ACC112 (cell line): ENCODE data around the gene ZNF607.
A peak's percentile ranks its signal among the peaks of the same experiment; 100 is the strongest.
"Not testable (repeated sequence)": the region's sequence is repeated elsewhere in the genome, so short reads cannot be mapped to it uniquely, and the experiment has no call there.

ENCODE experiments used
- H2AFZ ChIP-seq: fragments of 200-600 bp; sonication (generic); one replicate; pipeline ENCODE4 v1.6.0; 2017; ENCODE audit warnings: antibody characterized with exemption, low read length; ENCODE audit not compliant: unreplicated experiment
- H3K27ac ChIP-seq: fragments of 200-600 bp; sonication (generic); 2 replicates; pipeline ENCODE4 v1.5.1; 2014; ENCODE audit warnings: low read depth, mild to moderate bottlenecking, antibody characterized with exemption, low read length, moderate library complexity
- H3K27me3 ChIP-seq: fragments of 200-600 bp; sonication (generic); 2 replicates; pipeline ENCODE4 v1.6.1; 2014; ENCODE audit warnings: mild to moderate bottlenecking, antibody characterized with exemption, low read length, moderate library complexity, mixed read lengths; ENCODE audit not compliant: insufficient read depth
- H3K36me3 ChIP-seq: fragments of 200-600 bp; sonication (generic); 2 replicates; pipeline ENCODE4 v1.6.1; 2016; ENCODE audit warnings: mild to moderate bottlenecking, antibody characterized with exemption, low read length, moderate library complexity, mixed read lengths; ENCODE audit not compliant: insufficient read depth
- H3K4me1 ChIP-seq: fragments of 200-600 bp; sonication (generic); one replicate; pipeline ENCODE4 v1.6.1; 2016; ENCODE audit warnings: low read length, mixed read lengths; ENCODE audit not compliant: insufficient read depth, unreplicated experiment, control insufficient read depth
- H3K4me3 ChIP-seq: fragments of 200-600 bp; sonication (generic); 2 replicates; pipeline ENCODE4 v1.5.1; 2014; ENCODE audit warnings: mild to moderate bottlenecking, low read depth, low read length
- H3K79me2 ChIP-seq: fragments of 200-600 bp; sonication (generic); one replicate; pipeline ENCODE4 v1.6.0; 2016; ENCODE audit warnings: low read length; ENCODE audit not compliant: control insufficient read depth, unreplicated experiment, insufficient read depth

Gene ZNF607

GRCh38 chr19:37719111-37719926 lies at the start of gene ZNF607:
Gene ZNF607, minus strand, starts transcription at chr19:37719761. Its CDS starts 8,143 bp downstream, at chr19:37711618.
- Histone ChIP-seq H3K27ac (peak within 1 kb of the TSS; percentile 46; the same call in 1 of the 2 replicates), H2AFZ (peak within 1 kb of the TSS; percentile 83), H3K4me1 (peaks cover 4% of the 10 kb centered on the region), H3K79me2 (peaks cover 14% of the 10 kb centered on the region), H3K36me3 (0 out of 2 replicates have a peak, but pooled peaks cover 10% of the 10 kb centered on the region), H3K27me3 (no peaks in the 10 kb centered on the region), H3K4me3 (peak within 1 kb of the TSS; percentile 91)

DNA sequence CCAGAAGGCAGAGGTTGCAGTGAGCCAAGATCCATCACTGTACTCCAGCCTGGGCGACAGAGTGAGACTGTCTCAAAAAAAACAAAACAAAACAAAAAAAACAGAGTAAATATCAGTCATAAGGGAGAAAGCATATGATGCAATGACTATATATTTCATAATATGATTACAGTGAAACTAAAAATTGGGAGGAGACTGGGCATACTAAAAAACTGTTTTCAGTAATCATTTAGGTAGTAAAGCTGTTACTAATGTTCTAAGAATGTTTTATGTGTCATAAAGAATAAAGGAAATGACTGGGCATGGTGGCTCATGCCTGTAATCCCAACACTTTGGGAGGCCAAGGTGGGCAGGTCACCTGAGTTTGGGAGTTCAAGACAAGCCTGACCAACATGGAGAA lies 43.9 kb upstream of the ZNF607 start:
- Histone ChIP-seq H3K36me3 (0 out of 2 replicates have a peak, but pooled peaks cover 11% of the 10 kb centered on the region), H2AFZ (no peak overlapping the region), H3K4me3 (no peak overlapping the region), H3K79me2 (no peaks in the 10 kb centered on the region), H3K4me1 (no peaks in the 10 kb centered on the region), H3K27ac (peak overlapping the region; percentile 39), H3K27me3 (no peaks in the 10 kb centered on the region)

DNA sequence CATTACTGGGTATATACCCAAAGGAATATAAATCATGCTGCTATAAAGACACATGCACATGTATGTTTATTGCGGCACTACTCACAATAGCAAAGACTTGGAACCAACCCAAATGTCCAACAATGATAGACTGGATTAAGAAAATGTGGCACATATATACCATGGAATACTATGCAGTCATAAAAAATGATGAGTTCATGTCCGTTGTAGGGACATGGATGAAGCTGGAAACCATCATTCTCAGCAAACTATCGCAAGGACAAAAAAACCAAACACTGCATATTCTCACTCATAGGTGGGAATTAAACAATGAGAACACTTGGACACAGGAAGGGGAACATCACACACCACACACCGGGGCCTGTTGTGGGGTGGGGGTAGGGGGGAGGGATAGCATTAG lies 38.1 kb upstream of the ZNF607 start:
- not testable (repeated sequence) for H3K27me3 ChIP-seq, H3K79me2 ChIP-seq, H3K36me3 ChIP-seq

DNA sequence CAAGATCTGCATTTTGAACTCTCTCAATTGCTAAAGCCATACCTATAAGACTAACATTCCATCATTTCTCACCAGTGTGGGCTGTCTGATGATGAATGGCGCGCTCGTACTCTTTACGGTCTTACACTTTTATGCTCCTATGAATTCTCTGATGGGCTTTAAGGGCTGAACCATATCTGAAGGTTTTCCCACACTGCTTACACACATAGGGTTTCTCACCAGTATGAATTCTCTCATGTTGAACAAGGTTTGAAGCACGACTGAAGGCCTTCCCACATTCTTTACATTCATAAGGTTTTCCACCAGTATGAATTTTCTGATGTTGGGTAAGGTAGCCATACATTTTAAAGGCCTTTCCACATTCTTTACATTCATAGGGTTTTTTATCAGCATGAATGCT lies 18.8 kb upstream of the ZNF607 start:
- no peak overlapping the region for H3K27ac ChIP-seq
- peaks cover 24% of the 10 kb centered on the region for H3K36me3 ChIP-seq
- no peaks in the 10 kb centered on the region for H3K4me1 ChIP-seq
- H3K4me3 ChIP-seq, result no peak overlapping the region
- H3K27me3 ChIP-seq, result no peaks in the 10 kb centered on the region
- no peaks in the 10 kb centered on the region for H3K79me2 ChIP-seq
- no peak overlapping the region for H2AFZ ChIP-seq

More for the DNA sequence above, 38.1 kb upstream of the ZNF607 start:
- not testable (repeated sequence) for H2AFZ ChIP-seq, H3K4me3 ChIP-seq, H3K27ac ChIP-seq
- peaks cover 12% of the 10 kb centered on the region for H3K4me1 ChIP-seq

GRCh38 chr19:37725181-37725580 lies 5.6 kb upstream of the ZNF607 start:
- no peak overlapping the region for H3K4me3 ChIP-seq
- no peaks in the 10 kb centered on the region; the same call in 1 of the 2 replicates for H3K36me3 ChIP-seq
- no peaks in the 10 kb centered on the region for H3K27me3 ChIP-seq
- no peak overlapping the region for H3K27ac ChIP-seq
- no peaks in the 10 kb centered on the region for H3K79me2 ChIP-seq
- H3K4me1 ChIP-seq, result no peaks in the 10 kb centered on the region
- H2AFZ ChIP-seq, result no peak overlapping the region

- peaks cover 14% of the 10 kb centered on the region for H3K79me2 ChIP-seq
- H3K27me3 ChIP-seq, result no peaks in the 10 kb centered on the region
- peak overlapping the region; percentile 83 for H2AFZ ChIP-seq
- H3K4me3 ChIP-seq, result peak overlapping the region; percentile 91
- 0 out of 2 replicates have a peak, but pooled peaks cover 10% of the 10 kb centered on the region for H3K36me3 ChIP-seq
- H3K4me1 ChIP-seq, result peaks cover 4% of the 10 kb centered on the region
- no peak overlapping the region for H3K27ac ChIP-seq
Measured at GRCh38 chr19:37719927-37720265, 335 bp upstream of the ZNF607 start.

DNA sequence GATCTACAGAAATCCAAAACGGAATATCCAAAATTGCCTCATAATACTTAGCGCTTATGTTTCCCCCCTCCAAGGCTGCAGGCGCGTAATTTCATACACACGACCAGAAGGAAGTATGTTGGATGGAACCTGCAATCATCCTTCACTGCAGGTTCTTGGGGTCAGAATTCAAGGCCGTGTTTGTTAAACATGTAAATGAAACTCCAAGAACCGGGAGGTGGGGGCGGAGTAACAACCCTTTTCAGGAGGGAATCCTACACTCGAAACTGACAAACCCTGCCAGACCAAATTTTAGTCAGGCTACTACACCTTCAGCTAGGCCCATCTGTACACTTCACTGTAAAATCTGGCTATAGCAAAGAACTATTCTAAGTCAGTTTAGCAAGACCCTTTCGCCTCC lies 1.3 kb downstream of the ZNF607 start:
- Histone ChIP-seq H3K36me3 (0 out of 2 replicates have a peak, but pooled peaks cover 10% of the 10 kb centered on the region), H3K4me1 (peaks cover 4% of the 10 kb centered on the region), H2AFZ (peak overlapping the region; percentile 83), H3K27me3 (no peaks in the 10 kb centered on the region), H3K4me3 (peak overlapping the region; percentile 91), H3K79me2 (peaks cover 14% of the 10 kb centered on the region), H3K27ac (no peak overlapping the region; the same call in 1 of the 2 replicates)

DNA sequence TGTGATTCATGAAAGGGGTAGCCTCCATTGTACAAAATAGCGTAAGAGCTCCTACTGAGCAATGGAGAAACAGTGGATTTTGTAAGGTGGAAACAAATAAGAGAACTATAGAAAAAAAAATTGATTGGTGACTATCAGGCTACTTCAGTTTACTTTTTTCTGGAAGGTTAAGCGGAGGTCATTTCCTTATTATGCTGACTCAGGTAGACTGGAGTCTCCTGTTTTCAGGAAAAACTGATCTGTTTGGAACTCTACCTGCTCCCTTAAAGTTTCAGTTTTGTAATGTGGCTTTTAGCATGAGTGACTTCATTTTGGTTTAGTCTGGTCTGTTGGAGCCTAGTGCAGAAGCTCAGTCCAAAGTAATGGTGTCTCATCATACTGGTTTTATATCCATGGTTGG lies 3.4 kb downstream of the ZNF607 start:
- Histone ChIP-seq H3K27me3 (no peaks in the 10 kb centered on the region), H3K27ac (no peak overlapping the region), H3K79me2 (peaks cover 14% of the 10 kb centered on the region), H3K36me3 (peaks cover 24% of the 10 kb centered on the region), H2AFZ (no peak overlapping the region), H3K4me1 (peaks cover 4% of the 10 kb centered on the region), H3K4me3 (no peak overlapping the region)

- Histone ChIP-seq H3K79me2 (no peaks in the 10 kb centered on the region), H3K27me3 (no peaks in the 10 kb centered on the region), H2AFZ (no peak overlapping the region), H3K27ac (no peak overlapping the region), H3K4me1 (no peaks in the 10 kb centered on the region), H3K4me3 (no peak overlapping the region), H3K36me3 (peaks cover 36% of the 10 kb centered on the region)
Measured at GRCh38 chr19:37706052-37706605, 13.4 kb downstream of the ZNF607 start.

DNA sequence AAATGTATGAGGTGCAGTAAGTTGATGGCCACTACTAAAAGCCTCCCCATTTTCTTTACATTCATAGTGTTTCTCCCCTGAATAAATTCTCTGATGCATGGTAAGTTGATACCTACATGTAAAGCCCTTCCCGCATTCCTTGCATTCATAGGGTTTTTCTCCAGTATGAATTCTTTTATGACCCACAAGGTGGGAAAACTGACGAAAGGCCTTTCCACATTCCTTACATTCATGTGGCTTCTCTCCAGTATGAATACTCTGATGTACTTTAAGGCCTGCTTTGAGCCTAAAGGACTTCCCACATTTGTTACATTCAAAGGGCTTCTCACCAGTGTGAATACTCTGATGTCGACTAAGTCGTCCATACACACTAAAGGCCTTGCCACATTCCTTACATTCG lies 20.5 kb downstream of the ZNF607 start:
- no peak overlapping the region for H3K27ac ChIP-seq
- no peaks in the 10 kb centered on the region for H3K79me2 ChIP-seq
- no peak overlapping the region for H3K4me3 ChIP-seq
- peaks cover 38% of the 10 kb centered on the region for H3K36me3 ChIP-seq
- H3K27me3 ChIP-seq, result no peaks in the 10 kb centered on the region
- H2AFZ ChIP-seq, result no peak overlapping the region
- H3K4me1 ChIP-seq, result no peaks in the 10 kb centered on the region

- H3K27ac ChIP-seq, result no peak overlapping the region
- no peak overlapping the region for H2AFZ ChIP-seq
- H3K36me3 ChIP-seq, result peaks cover 32% of the 10 kb centered on the region
- H3K4me1 ChIP-seq, result no peaks in the 10 kb centered on the region
- no peak overlapping the region for H3K4me3 ChIP-seq
- H3K27me3 ChIP-seq, result no peaks in the 10 kb centered on the region
- no peaks in the 10 kb centered on the region for H3K79me2 ChIP-seq
Measured at GRCh38 chr19:37698216-37698615, 21.3 kb downstream of the ZNF607 start.
